HepG2 (cell line): ENCODE results near the gene C14orf93. TPM values are rescaled to one million over a fixed set of nuclear protein-coding genes. Genes with fewer than 3 reads are reported as not detected.

Experiments used
- ATAC-seq: fragments of 200-7000 bp; cut with Tn5 transposase; 3 replicates; pipeline ENCODE4 v1.9.1; 2020; ENCODE audit warnings: mild to moderate bottlenecking, moderate library complexity
- BruUV-seq: library from RNA; stranded (reverse); fragments of 400-500 nt; replicated peaks from 2 replicates; lab custom pipeline; 2021; lab: Mats Ljungman, UMichigan
- CTCF ChIA-PET: fragments of 300-600 bp; formaldehyde crosslinking; extraction: SDS; loops from one replicate; lab custom pipeline; 2021; ENCODE audit warnings: low total read pairs, inconsistent platforms, low intra/inter-chr PET ratio; lab: Yijun Ruan, JAX
- POLR2A ChIA-PET: fragments of 350-600 bp; sonication (Branson Sonifier 250); formaldehyde crosslinking; loops from one replicate; lab custom pipeline; 2020; ENCODE audit warnings: antibody characterized with exemption, inconsistent platforms; lab: Yijun Ruan, JAX
- DNase-seq: peaks from one replicate; pipeline ENCODE4 v3.0.0-alpha.2; 2015; ENCODE audit warnings: low spot score
- FAIRE-seq: peaks from 3 replicates; lab custom pipeline; 2011; peaks lifted over from hg19 to GRCh38; lab: Jason Lieb, UNC
- H2AFZ ChIP-seq: one replicate; pipeline ENCODE4 v1.6.1; 2011; ENCODE audit warnings: low read length, inconsistent platforms
- H3K27ac ChIP-seq: fragments of 300-600 bp; 3 replicates; pipeline ENCODE4 v1.8.0; 2011; ENCODE audit warnings: mixed run types, mild to moderate bottlenecking, mixed read lengths, low read length, inconsistent platforms; ENCODE audit not compliant: insufficient read depth; ENCODE audit errors: extremely low read length
- H3K27me3 ChIP-seq, 2 experiments: fragments of 200-600 bp in 1 of 2; 2 replicates in 1 of 2; 3 replicates in 1 of 2; pipeline versions ENCODE4 v1.6.0 to v1.8.0; 2011; ENCODE audit warnings: low read length in 2 of 2, mild to moderate bottlenecking in 2 of 2, moderate library complexity in 2 of 2, inconsistent platforms in 1 of 2; ENCODE audit not compliant: insufficient read depth in 2 of 2, control insufficient read depth in 1 of 2
- H3K36me3 ChIP-seq, 2 experiments: fragments of 200-600 bp in 1 of 2; replicated peaks in 1 of 2; 2 replicates in 1 of 2; 3 replicates in 1 of 2; pipeline versions ENCODE4 v1.5.1 to v1.8.0; 2011; ENCODE audit warnings: low read length in 2 of 2, inconsistent platforms in 1 of 2; ENCODE audit not compliant: insufficient read depth in 2 of 2, control insufficient read depth in 1 of 2
- H3K4me1 ChIP-seq: 2 replicates; pipeline ENCODE4 v1.5.1; 2012; ENCODE audit warnings: low read length, inconsistent platforms; ENCODE audit not compliant: insufficient read depth
- H3K4me2 ChIP-seq: 2 replicates; pipeline ENCODE4 v1.6.0; 2011; ENCODE audit warnings: low read depth, low read length, inconsistent platforms
- H3K4me3 ChIP-seq, 3 experiments: fragments of 200-600 bp in 1 of 3; sonication (generic), shearing (Covaris generic) in 1 of 3; replicated peaks in 1 of 3; 2 replicates each; pipeline ENCODE4 v1.5.1; 2011 to 2016; ENCODE audit warnings: low read length in 3 of 3, inconsistent platforms in 2 of 3, low read depth in 2 of 3, mild to moderate bottlenecking in 2 of 3, control low read depth in 1 of 3, mixed read lengths in 1 of 3; ENCODE audit not compliant: insufficient read depth in 1 of 3
- H3K79me2 ChIP-seq: one replicate; pipeline ENCODE4 v1.6.1; 2011; ENCODE audit warnings: low read length, inconsistent platforms; ENCODE audit not compliant: insufficient read depth
- H3K9ac ChIP-seq: 2 replicates; pipeline ENCODE4 v1.6.0; 2011; ENCODE audit warnings: mild to moderate bottlenecking, low read depth, low read length, inconsistent platforms; ENCODE audit not compliant: insufficient read depth
- H3K9me3 ChIP-seq: 2 replicates; pipeline ENCODE4 v1.5.1; 2012; ENCODE audit warnings: mild to moderate bottlenecking, low read length
- H4K20me1 ChIP-seq: 2 replicates; pipeline ENCODE4 v1.6.0; 2011; ENCODE audit warnings: inconsistent platforms, mild to moderate bottlenecking, low read length, moderate library complexity; ENCODE audit not compliant: insufficient read depth
- NFIB ChIP-seq: sonication (generic); formaldehyde crosslinking; IDR thresholded peaks from 2 replicates; pipeline ENCODE4 v1.9.0; 2021; ENCODE audit warnings: missing genetic modification reagents, mild to moderate bottlenecking, borderline replicate concordance
- RBFOX2 ChIP-seq: fragments of 200-400 bp; formaldehyde crosslinking; IDR thresholded peaks from 2 replicates; pipeline ENCODE4 v1.6.1; 2017; ENCODE audit warnings: low read depth, mild to moderate bottlenecking, low read length
- ZC3H4 ChIP-seq: sonication (generic); formaldehyde crosslinking; IDR thresholded peaks from 2 replicates; pipeline ENCODE4 v1.4.0; 2020; ENCODE audit warnings: missing genetic modification reagents, borderline replicate concordance
- ZNF383 ChIP-seq: sonication (generic); formaldehyde crosslinking; IDR thresholded peaks from 2 replicates; pipeline ENCODE4 v1.4.0; 2020; ENCODE audit warnings: missing genetic modification reagents, mild to moderate bottlenecking, borderline replicate concordance
- ZNF776 ChIP-seq: sonication (generic); formaldehyde crosslinking; IDR thresholded peaks from 2 replicates; pipeline ENCODE4 v1.4.0; 2020; ENCODE audit warnings: mild to moderate bottlenecking, missing genetic modification reagents
- ZNF891 ChIP-seq: sonication (generic); formaldehyde crosslinking; IDR thresholded peaks from 2 replicates; pipeline ENCODE4 v1.5.0; 2020; ENCODE audit warnings: mild to moderate bottlenecking, missing genetic modification reagents
- WGBS: methylation state at CpG from one replicate; pipeline ENCODE4 v1.1.6; 2017; ENCODE audit warnings: low lambda C conversion rate; 5-methylcytosine and 5-hydroxymethylcytosine counted together
- in situ Hi-C: cut with HindIII; loops from 2 replicates; pipeline ENCODE4 v1.10.0; 2017; ENCODE audit warnings: low pct_unique_long_range_greater_than_20kb; ENCODE audit not compliant: extremely low pct_ligation_motif_present
- intact Hi-C: fragments of 100-400 bp; cut with micrococcal nuclease; formaldehyde crosslinking; loops from one replicate; pipeline ENCODE4 v1.10.0; 2022; ENCODE audit not compliant: unreplicated experiment
- polyA plus RNA-seq, 8 experiments: library from polyadenylated mRNA; depleted of rRNA in 3 of 8; stranded (reverse) in 7 of 8; unstranded in 1 of 8; fragments of >200 nt; fragmentation: Illumina TruSeq in 4 of 8; extraction: Trizol in 4 of 8; gene quantifications; 2 replicates each; pipeline versions ENCODE4 v1.2.1 to v1.2.3, GENCODE V29; 2011 to 2016; ENCODE audit warnings: low read depth in 4 of 8, missing spikeins in 1 of 8, mixed read lengths in 1 of 8; ENCODE audit not compliant: insufficient read depth in 1 of 8
- total RNA-seq, 5 experiments: library from RNA; depleted of rRNA; stranded (reverse); fragments of >200 nt; fragmentation: Illumina TruSeq; extraction: Trizol; gene quantifications; 2 replicates each; pipeline ENCODE4 v1.2.3, GENCODE V29; 2016; ENCODE audit warnings: low read depth in 1 of 5
- TF ChIP-seq, protein P1 (sequence below): sonication (generic); formaldehyde crosslinking; IDR thresholded peaks from 2 replicates; pipeline ENCODE4 v1.5.0; 2020; ENCODE audit warnings: mild to moderate bottlenecking, missing genetic modification reagents, moderate library complexity
- TF ChIP-seq, protein P2 (sequence below): sonication (generic); formaldehyde crosslinking; IDR thresholded peaks from 2 replicates; pipeline ENCODE4 v1.5.0; 2020; ENCODE audit warnings: mild to moderate bottlenecking, missing genetic modification reagents
- TF ChIP-seq, protein P3 (sequence below): sonication (generic); formaldehyde crosslinking; IDR thresholded peaks from 2 replicates; pipeline ENCODE4 v1.9.0; 2021; ENCODE audit warnings: mild to moderate bottlenecking, missing genetic modification reagents
- TF ChIP-seq, protein P4 (sequence below): sonication (generic); formaldehyde crosslinking; IDR thresholded peaks from 2 replicates; pipeline ENCODE4 v1.9.0; 2021; ENCODE audit warnings: missing genetic modification reagents, borderline replicate concordance

C14orf93 gene
- total and polyA plus RNA-seq, 2 of the 13 experiments (the other 11 are each of a cell fraction or from before 2014, with no cell fraction given): 11.4 to 22.5 TPM

DNA sequence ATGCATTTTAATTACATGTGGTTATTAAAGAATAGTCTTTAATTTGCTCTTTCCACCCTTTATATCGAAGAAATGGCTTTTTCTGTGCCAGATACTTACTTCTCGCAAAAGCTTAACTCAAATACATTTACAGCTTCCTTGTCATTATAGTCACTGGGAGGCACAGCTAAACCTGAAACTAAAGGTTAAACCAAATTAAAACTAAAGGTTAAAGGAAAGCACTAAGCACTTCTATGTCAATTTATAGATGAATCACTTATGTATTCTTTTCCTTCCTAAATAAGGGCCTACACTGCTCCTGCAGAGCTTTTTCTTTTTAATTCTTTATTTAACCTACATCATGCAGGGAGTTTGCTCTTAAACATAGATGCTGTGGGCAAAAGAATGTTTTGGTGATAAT is 9.1 kb downstream of the C14orf93 start:
- no peaks in the 10 kb centered on the region for H4K20me1 ChIP-seq
- in situ Hi-C loops: no loop called here
- ATAC-seq (no peak), DNase-seq (no peak), FAIRE-seq (no peak)
- H3K4me2 ChIP-seq: no peak overlapping the region
- H3K9ac ChIP-seq: no peak overlapping the region
- H3K4me1 ChIP-seq: peaks cover 8% of the 10 kb centered on the region
- WGBS: 95% methylated on average over 2 of the region's 2 CpGs
- H3K79me2 ChIP-seq: no peaks in the 10 kb centered on the region
- H3K36me3 ChIP-seq: peaks cover 0 to 3% of the 10 kb centered on the region in 2 experiments; a peak in 1 of 5 replicates
- CTCF ChIA-PET: no interaction called here
- POLR2A ChIA-PET: interaction anchor here (0.8 to 3.1 kb wide), 6 partner anchors 10 to 68 kb away, joined by 3 to 7 read pairs (median 6); partner anchors contain the start of gene AJUBA
- H3K4me3 ChIP-seq: no peak overlapping the region
- intact Hi-C loops: no loop called here
- no peak overlapping the region for H2AFZ ChIP-seq
- no peaks in the 10 kb centered on the region for H3K27me3 ChIP-seq
- H3K27ac ChIP-seq: no peak overlapping the region
- H3K9me3 ChIP-seq: no peaks in the 10 kb centered on the region
- no TSS peak for BruUV-seq
- TF ChIP-seq NFIB: no peak
- TF ChIP-seq ZNF891: no peak
- TF ChIP-seq RBFOX2: no peak
- no peak for TF ChIP-seq ZNF383 (CRISPR knock-in tag)
- TF ChIP-seq, protein P1, sequence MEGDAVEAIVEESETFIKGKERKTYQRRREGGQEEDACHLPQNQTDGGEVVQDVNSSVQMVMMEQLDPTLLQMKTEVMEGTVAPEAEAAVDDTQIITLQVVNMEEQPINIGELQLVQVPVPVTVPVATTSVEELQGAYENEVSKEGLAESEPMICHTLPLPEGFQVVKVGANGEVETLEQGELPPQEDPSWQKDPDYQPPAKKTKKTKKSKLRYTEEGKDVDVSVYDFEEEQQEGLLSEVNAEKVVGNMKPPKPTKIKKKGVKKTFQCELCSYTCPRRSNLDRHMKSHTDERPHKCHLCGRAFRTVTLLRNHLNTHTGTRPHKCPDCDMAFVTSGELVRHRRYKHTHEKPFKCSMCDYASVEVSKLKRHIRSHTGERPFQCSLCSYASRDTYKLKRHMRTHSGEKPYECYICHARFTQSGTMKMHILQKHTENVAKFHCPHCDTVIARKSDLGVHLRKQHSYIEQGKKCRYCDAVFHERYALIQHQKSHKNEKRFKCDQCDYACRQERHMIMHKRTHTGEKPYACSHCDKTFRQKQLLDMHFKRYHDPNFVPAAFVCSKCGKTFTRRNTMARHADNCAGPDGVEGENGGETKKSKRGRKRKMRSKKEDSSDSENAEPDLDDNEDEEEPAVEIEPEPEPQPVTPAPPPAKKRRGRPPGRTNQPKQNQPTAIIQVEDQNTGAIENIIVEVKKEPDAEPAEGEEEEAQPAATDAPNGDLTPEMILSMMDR (CRISPR knock-in tag): no peak
- no peak for TF ChIP-seq ZNF776
- TF ChIP-seq, protein P2, sequence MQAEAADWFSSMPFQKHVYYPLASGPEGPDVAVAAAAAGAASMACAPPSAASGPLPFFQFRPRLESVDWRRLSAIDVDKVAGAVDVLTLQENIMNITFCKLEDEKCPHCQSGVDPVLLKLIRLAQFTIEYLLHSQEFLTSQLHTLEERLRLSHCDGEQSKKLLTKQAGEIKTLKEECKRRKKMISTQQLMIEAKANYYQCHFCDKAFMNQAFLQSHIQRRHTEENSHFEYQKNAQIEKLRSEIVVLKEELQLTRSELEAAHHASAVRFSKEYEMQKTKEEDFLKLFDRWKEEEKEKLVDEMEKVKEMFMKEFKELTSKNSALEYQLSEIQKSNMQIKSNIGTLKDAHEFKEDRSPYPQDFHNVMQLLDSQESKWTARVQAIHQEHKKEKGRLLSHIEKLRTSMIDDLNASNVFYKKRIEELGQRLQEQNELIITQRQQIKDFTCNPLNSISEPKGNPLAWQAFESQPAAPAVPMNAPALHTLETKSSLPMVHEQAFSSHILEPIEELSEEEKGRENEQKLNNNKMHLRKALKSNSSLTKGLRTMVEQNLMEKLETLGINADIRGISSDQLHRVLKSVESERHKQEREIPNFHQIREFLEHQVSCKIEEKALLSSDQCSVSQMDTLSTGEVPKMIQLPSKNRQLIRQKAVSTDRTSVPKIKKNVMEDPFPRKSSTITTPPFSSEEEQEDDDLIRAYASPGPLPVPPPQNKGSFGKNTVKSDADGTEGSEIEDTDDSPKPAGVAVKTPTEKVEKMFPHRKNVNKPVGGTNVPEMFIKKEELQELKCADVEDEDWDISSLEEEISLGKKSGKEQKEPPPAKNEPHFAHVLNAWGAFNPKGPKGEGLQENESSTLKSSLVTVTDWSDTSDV (CRISPR knock-in tag): no peak
- TF ChIP-seq ZC3H4 (CRISPR knock-in tag): no peak
- TF ChIP-seq, protein P3, sequence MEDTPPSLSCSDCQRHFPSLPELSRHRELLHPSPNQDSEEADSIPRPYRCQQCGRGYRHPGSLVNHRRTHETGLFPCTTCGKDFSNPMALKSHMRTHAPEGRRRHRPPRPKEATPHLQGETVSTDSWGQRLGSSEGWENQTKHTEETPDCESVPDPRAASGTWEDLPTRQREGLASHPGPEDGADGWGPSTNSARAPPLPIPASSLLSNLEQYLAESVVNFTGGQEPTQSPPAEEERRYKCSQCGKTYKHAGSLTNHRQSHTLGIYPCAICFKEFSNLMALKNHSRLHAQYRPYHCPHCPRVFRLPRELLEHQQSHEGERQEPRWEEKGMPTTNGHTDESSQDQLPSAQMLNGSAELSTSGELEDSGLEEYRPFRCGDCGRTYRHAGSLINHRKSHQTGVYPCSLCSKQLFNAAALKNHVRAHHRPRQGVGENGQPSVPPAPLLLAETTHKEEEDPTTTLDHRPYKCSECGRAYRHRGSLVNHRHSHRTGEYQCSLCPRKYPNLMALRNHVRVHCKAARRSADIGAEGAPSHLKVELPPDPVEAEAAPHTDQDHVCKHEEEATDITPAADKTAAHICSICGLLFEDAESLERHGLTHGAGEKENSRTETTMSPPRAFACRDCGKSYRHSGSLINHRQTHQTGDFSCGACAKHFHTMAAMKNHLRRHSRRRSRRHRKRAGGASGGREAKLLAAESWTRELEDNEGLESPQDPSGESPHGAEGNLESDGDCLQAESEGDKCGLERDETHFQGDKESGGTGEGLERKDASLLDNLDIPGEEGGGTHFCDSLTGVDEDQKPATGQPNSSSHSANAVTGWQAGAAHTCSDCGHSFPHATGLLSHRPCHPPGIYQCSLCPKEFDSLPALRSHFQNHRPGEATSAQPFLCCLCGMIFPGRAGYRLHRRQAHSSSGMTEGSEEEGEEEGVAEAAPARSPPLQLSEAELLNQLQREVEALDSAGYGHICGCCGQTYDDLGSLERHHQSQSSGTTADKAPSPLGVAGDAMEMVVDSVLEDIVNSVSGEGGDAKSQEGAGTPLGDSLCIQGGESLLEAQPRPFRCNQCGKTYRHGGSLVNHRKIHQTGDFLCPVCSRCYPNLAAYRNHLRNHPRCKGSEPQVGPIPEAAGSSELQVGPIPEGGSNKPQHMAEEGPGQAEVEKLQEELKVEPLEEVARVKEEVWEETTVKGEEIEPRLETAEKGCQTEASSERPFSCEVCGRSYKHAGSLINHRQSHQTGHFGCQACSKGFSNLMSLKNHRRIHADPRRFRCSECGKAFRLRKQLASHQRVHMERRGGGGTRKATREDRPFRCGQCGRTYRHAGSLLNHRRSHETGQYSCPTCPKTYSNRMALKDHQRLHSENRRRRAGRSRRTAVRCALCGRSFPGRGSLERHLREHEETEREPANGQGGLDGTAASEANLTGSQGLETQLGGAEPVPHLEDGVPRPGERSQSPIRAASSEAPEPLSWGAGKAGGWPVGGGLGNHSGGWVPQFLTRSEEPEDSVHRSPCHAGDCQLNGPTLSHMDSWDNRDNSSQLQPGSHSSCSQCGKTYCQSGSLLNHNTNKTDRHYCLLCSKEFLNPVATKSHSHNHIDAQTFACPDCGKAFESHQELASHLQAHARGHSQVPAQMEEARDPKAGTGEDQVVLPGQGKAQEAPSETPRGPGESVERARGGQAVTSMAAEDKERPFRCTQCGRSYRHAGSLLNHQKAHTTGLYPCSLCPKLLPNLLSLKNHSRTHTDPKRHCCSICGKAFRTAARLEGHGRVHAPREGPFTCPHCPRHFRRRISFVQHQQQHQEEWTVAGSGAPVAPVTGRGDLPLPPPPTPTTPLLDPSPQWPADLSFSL (CRISPR knock-in tag): no peak
- TF ChIP-seq, protein P4, sequence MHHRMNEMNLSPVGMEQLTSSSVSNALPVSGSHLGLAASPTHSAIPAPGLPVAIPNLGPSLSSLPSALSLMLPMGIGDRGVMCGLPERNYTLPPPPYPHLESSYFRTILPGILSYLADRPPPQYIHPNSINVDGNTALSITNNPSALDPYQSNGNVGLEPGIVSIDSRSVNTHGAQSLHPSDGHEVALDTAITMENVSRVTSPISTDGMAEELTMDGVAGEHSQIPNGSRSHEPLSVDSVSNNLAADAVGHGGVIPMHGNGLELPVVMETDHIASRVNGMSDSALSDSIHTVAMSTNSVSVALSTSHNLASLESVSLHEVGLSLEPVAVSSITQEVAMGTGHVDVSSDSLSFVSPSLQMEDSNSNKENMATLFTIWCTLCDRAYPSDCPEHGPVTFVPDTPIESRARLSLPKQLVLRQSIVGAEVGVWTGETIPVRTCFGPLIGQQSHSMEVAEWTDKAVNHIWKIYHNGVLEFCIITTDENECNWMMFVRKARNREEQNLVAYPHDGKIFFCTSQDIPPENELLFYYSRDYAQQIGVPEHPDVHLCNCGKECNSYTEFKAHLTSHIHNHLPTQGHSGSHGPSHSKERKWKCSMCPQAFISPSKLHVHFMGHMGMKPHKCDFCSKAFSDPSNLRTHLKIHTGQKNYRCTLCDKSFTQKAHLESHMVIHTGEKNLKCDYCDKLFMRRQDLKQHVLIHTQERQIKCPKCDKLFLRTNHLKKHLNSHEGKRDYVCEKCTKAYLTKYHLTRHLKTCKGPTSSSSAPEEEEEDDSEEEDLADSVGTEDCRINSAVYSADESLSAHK (CRISPR knock-in tag): no peak
